A549 (cell line): Measurements from ENCODE around the gene KIF9.

ENCODE experiments used
- CHD2 ChIP-seq: fragments of 150-350 bp; IDR thresholded peaks from 2 replicates; pipeline ENCODE4 v1.6.1; 2014; ENCODE audit warnings: low read length; ENCODE audit not compliant: partially characterized antibody
- ESRRA ChIP-seq: fragments of 150-350 bp; IDR thresholded peaks from 2 replicates; pipeline ENCODE4 v1.6.1; 2014; ENCODE audit warnings: mild to moderate bottlenecking, low read length, borderline replicate concordance
- MAZ ChIP-seq: fragments of 150-350 bp; IDR thresholded peaks from 2 replicates; pipeline ENCODE4 v1.6.1; 2014; ENCODE audit warnings: antibody characterized with exemption, low read depth, low read length, borderline replicate concordance
- SMC3 ChIP-seq: fragments of >200 bp; sonication (Bioruptor Twin); formaldehyde crosslinking; IDR thresholded peaks from 3 replicates; pipeline ENCODE4 v1.6.1; 2018; ENCODE audit warnings: inconsistent platforms
- TF ChIP-seq, protein P1 (sequence below): fragments of >200 bp; sonication (Bioruptor Twin); formaldehyde crosslinking; IDR thresholded peaks from 3 replicates; pipeline ENCODE4 v1.5.1; 2016
- TF ChIP-seq, protein P2 (sequence below): fragments of 450-650 bp; IDR thresholded peaks from 2 replicates; pipeline ENCODE4 v1.6.1; 2014; ENCODE audit warnings: antibody characterized with exemption

GRCh38 chr3:47314056-47314764 is 31.6 kb upstream of the KIF9 start:
- TF ChIP-seq SMC3 (no peak), ESRRA (no peak), CHD2 (no peak), MAZ (no peak)
- TF ChIP-seq, protein P1, sequence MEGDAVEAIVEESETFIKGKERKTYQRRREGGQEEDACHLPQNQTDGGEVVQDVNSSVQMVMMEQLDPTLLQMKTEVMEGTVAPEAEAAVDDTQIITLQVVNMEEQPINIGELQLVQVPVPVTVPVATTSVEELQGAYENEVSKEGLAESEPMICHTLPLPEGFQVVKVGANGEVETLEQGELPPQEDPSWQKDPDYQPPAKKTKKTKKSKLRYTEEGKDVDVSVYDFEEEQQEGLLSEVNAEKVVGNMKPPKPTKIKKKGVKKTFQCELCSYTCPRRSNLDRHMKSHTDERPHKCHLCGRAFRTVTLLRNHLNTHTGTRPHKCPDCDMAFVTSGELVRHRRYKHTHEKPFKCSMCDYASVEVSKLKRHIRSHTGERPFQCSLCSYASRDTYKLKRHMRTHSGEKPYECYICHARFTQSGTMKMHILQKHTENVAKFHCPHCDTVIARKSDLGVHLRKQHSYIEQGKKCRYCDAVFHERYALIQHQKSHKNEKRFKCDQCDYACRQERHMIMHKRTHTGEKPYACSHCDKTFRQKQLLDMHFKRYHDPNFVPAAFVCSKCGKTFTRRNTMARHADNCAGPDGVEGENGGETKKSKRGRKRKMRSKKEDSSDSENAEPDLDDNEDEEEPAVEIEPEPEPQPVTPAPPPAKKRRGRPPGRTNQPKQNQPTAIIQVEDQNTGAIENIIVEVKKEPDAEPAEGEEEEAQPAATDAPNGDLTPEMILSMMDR: no peak
- TF ChIP-seq, protein P2, sequence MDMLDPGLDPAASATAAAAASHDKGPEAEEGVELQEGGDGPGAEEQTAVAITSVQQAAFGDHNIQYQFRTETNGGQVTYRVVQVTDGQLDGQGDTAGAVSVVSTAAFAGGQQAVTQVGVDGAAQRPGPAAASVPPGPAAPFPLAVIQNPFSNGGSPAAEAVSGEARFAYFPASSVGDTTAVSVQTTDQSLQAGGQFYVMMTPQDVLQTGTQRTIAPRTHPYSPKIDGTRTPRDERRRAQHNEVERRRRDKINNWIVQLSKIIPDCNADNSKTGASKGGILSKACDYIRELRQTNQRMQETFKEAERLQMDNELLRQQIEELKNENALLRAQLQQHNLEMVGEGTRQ: no peak
